Ovary (tissue), 3 donors: ENCODE measurements around the gene TPRG1.

Experiments used
- POLR2A ChIP-seq: fragments of 450-650 bp; IDR thresholded peaks from one replicate; pipeline ENCODE4 v1.6.1; 2017; ENCODE audit warnings: antibody characterized with exemption, mild to moderate bottlenecking, moderate library complexity
- TF ChIP-seq, protein P1 (sequence below), 3 donors: fragments of 450-650 bp in 2 of 3; fragments of 200-600 bp in 1 of 3; IDR thresholded peaks; one replicate each; pipeline versions ENCODE4 v1.5.1 to v1.8.0; 2016 to 2022; ENCODE audit warnings: antibody characterized with exemption in 3 of 3, mild to moderate bottlenecking in 1 of 3
- donor health status: DM: no; HTN: no; CAD: no.

DNA sequence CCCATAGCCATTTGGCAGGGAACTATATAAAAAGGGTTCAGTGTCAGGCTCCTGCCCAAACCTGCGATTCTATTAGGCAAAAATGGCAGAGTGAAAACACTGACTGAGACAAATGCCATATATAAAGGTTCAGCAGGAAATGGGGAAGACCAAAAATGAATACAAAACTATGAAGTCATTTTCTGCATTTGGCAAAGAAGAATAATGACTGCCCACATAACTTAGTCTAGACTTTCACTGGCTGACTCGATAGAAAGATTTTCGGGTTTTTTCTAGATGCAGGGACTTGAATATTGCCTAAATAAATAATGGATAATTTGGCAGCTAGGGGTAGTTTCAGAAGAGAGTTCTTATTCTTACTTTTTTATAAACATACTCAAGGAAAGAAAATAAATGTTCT is 178.0 kb downstream of the TPRG1 start:
- TF ChIP-seq, protein P1, sequence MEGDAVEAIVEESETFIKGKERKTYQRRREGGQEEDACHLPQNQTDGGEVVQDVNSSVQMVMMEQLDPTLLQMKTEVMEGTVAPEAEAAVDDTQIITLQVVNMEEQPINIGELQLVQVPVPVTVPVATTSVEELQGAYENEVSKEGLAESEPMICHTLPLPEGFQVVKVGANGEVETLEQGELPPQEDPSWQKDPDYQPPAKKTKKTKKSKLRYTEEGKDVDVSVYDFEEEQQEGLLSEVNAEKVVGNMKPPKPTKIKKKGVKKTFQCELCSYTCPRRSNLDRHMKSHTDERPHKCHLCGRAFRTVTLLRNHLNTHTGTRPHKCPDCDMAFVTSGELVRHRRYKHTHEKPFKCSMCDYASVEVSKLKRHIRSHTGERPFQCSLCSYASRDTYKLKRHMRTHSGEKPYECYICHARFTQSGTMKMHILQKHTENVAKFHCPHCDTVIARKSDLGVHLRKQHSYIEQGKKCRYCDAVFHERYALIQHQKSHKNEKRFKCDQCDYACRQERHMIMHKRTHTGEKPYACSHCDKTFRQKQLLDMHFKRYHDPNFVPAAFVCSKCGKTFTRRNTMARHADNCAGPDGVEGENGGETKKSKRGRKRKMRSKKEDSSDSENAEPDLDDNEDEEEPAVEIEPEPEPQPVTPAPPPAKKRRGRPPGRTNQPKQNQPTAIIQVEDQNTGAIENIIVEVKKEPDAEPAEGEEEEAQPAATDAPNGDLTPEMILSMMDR (IDR thresholded peaks at IDR 0.05) = no peak
- TF ChIP-seq POLR2A = no peak
